IMR-90 (cell line): Measurements from ENCODE around the gene SCIN. TPM values are rescaled to one million over a fixed set of nuclear protein-coding genes. Genes with fewer than 3 reads are reported as not detected.

Experiments used
- ATAC-seq: fragments of 200-7000 bp; cut with Tn5 transposase; 2 replicates; pipeline ENCODE4 v1.9.1; 2020; ENCODE audit warnings: low read depth, mild to moderate bottlenecking, moderate library complexity
- BruUV-seq: library from RNA; stranded (reverse); fragments of 400-500 nt; replicated peaks from 2 replicates; lab custom pipeline; 2021; lab: Mats Ljungman, UMichigan
- CTCF ChIA-PET: fragments of 300-600 bp; formaldehyde crosslinking; extraction: SDS; loops from one replicate; lab custom pipeline; 2021; ENCODE audit warnings: antibody characterized with exemption; lab: Yijun Ruan, JAX
- POLR2A ChIA-PET: fragments of 300-600 bp; sonication (Branson Sonifier 250); formaldehyde crosslinking; loops from one replicate; lab custom pipeline; 2022; ENCODE audit warnings: antibody characterized with exemption; ENCODE audit not compliant: unreplicated experiment; lab: Charles Lee
- DNase-seq: peaks from one replicate; pipeline ENCODE4 v3.0.0; 2013
- H2AFZ ChIP-seq: replicated peaks from 2 replicates; pipeline ENCODE3; 2013; ENCODE audit warnings: low read length, mild to moderate bottlenecking; ENCODE audit not compliant: poor library complexity
- H2AK5ac ChIP-seq: 2 replicates; pipeline ENCODE4 v1.6.1; 2013; ENCODE audit warnings: low read depth, low read length, inconsistent platforms
- H2AK9ac ChIP-seq: replicated peaks from 2 replicates; pipeline ENCODE3; 2013; ENCODE audit warnings: mild to moderate bottlenecking, low read depth, low read length, moderate library complexity; ENCODE audit not compliant: poor library complexity
- H2BK120ac ChIP-seq: 2 replicates; pipeline ENCODE4 v1.6.1; 2013; ENCODE audit warnings: low read depth, low read length, inconsistent platforms
- H2BK15ac ChIP-seq: 3 replicates; pipeline ENCODE4 v1.6.1; 2013; ENCODE audit warnings: low read depth, low read length, inconsistent platforms
- H2BK20ac ChIP-seq: 2 replicates; pipeline ENCODE4 v1.6.1; 2013; ENCODE audit warnings: low read depth, mild to moderate bottlenecking, inconsistent platforms, low read length, moderate library complexity
- H2BK5ac ChIP-seq: 2 replicates; pipeline ENCODE4 v1.6.1; 2013; ENCODE audit warnings: mild to moderate bottlenecking, low read depth, low read length, inconsistent platforms; ENCODE audit not compliant: poor library complexity, severe bottlenecking
- H3K14ac ChIP-seq: replicated peaks from 2 replicates; pipeline ENCODE4 v1.6.1; 2013; ENCODE audit warnings: low read depth, low read length, inconsistent platforms
- H3K18ac ChIP-seq: 2 replicates; pipeline ENCODE4 v1.6.1; 2013; ENCODE audit warnings: low read depth, low read length, control low read depth
- H3K23ac ChIP-seq: 2 replicates; pipeline ENCODE4 v1.6.1; 2013; ENCODE audit warnings: low read depth, low read length, inconsistent platforms
- H3K27ac ChIP-seq: 2 replicates; pipeline ENCODE4 v1.5.1; 2013; ENCODE audit warnings: mild to moderate bottlenecking, control low read depth, low read length; ENCODE audit not compliant: insufficient read depth
- H3K27me3 ChIP-seq: 2 replicates; pipeline ENCODE4 v1.6.1; 2013; ENCODE audit warnings: low read length; ENCODE audit not compliant: control insufficient read depth, insufficient read depth
- H3K36me3 ChIP-seq: 2 replicates; pipeline ENCODE4 v1.6.1; 2013; ENCODE audit warnings: low read length, mixed read lengths; ENCODE audit not compliant: control insufficient read depth, insufficient read depth
- H3K4ac ChIP-seq: 2 replicates; pipeline ENCODE4 v1.6.1; 2013; ENCODE audit warnings: low read depth, low read length, inconsistent platforms
- H3K4me1 ChIP-seq: 2 replicates; pipeline ENCODE4 v1.6.1; 2013; ENCODE audit warnings: low read length, mixed read lengths; ENCODE audit not compliant: control insufficient read depth, insufficient read depth
- H3K4me2 ChIP-seq: 2 replicates; pipeline ENCODE4 v1.6.1; 2013; ENCODE audit warnings: low read depth, mild to moderate bottlenecking, control low read depth, low read length, moderate library complexity
- H3K4me3 ChIP-seq: 2 replicates; pipeline ENCODE4 v1.5.1; 2013; ENCODE audit warnings: low read depth, mild to moderate bottlenecking, control low read depth, low read length, moderate library complexity; ENCODE audit not compliant: insufficient read depth
- H3K56ac ChIP-seq: 2 replicates; pipeline ENCODE4 v1.6.1; 2013; ENCODE audit warnings: low read length, inconsistent platforms; ENCODE audit not compliant: insufficient read depth; ENCODE audit errors: extremely low read depth
- H3K79me1 ChIP-seq, 2 experiments: 2 replicates each; pipeline ENCODE4 v1.6.1; 2013; ENCODE audit warnings: low read length in 2 of 2, inconsistent platforms in 1 of 2, low read depth in 1 of 2
- H3K9ac ChIP-seq: 2 replicates; pipeline ENCODE4 v1.6.1; 2013; ENCODE audit warnings: low read depth, low read length, control low read depth
- H3K9me1 ChIP-seq: 2 replicates; pipeline ENCODE4 v1.6.1; 2013; ENCODE audit warnings: low read length, inconsistent platforms; ENCODE audit not compliant: insufficient read depth
- H3K9me3 ChIP-seq: 2 replicates; pipeline ENCODE4 v1.6.1; 2013; ENCODE audit warnings: low read length; ENCODE audit not compliant: control insufficient read depth, insufficient read depth
- H4K20me1 ChIP-seq: 2 replicates; pipeline ENCODE4 v1.6.1; 2013; ENCODE audit warnings: low read length, inconsistent platforms; ENCODE audit not compliant: insufficient read depth
- H4K5ac ChIP-seq: 2 replicates; pipeline ENCODE4 v1.6.1; 2013; ENCODE audit warnings: mild to moderate bottlenecking, low read depth, low read length, control low read depth
- H4K8ac ChIP-seq, 2 experiments: 2 replicates each; pipeline ENCODE4 v1.6.1; 2013; ENCODE audit warnings: low read depth in 2 of 2, low read length in 2 of 2, control low read depth in 1 of 2, inconsistent platforms in 1 of 2
- H4K91ac ChIP-seq: 2 replicates; pipeline ENCODE4 v1.6.1; 2013; ENCODE audit warnings: low read depth, low read length, inconsistent platforms; ENCODE audit not compliant: insufficient read depth
- CHD1 ChIP-seq: IDR thresholded peaks from 2 replicates; pipeline ENCODE4 v1.6.1; 2012; ENCODE audit warnings: low read depth, low read length, improper control_type of control experiment
- CTCF ChIP-seq: conservative IDR thresholded peaks from 2 replicates; pipeline ENCODE4 v1.5.1; 2012; ENCODE audit warnings: mild to moderate bottlenecking, low read depth, low read length, improper control_type of control experiment
- ELK1 ChIP-seq: fragments of 150-350 bp; IDR thresholded peaks from 2 replicates; pipeline ENCODE4 v1.6.1; 2016; ENCODE audit warnings: low read depth, mild to moderate bottlenecking, low read length, moderate library complexity, borderline replicate concordance
- NFE2L2 ChIP-seq: fragments of 150-350 bp; IDR thresholded peaks from 2 replicates; pipeline ENCODE4 v1.6.1; 2016; ENCODE audit warnings: low read depth, mild to moderate bottlenecking, low read length
- RFX5 ChIP-seq: IDR thresholded peaks from 2 replicates; pipeline ENCODE4 v1.8.0; 2012; ENCODE audit warnings: low read depth, mild to moderate bottlenecking, low read length, moderate library complexity
- SMC3 ChIP-seq: fragments of 150-350 bp; IDR thresholded peaks from 2 replicates; pipeline ENCODE4 v1.6.1; 2016; ENCODE audit warnings: low read depth, mild to moderate bottlenecking, antibody characterized with exemption, low read length, moderate library complexity
- WGBS, 2 experiments: methylation state at CpG; one replicate each; pipeline versions ENCODE4 v1.1.5 to v1.1.7; 2013; ENCODE audit warnings: missing lambda C conversion rate in 2 of 2; ENCODE audit not compliant: insufficient read length in 1 of 2; ENCODE audit errors: extremely low coverage in 2 of 2; 5-methylcytosine and 5-hydroxymethylcytosine counted together
- dilution Hi-C: fragments of 300-500 bp; cut with HindIII; formaldehyde crosslinking; loops from one replicate; pipeline ENCODE4 v1.14.3; 2018; ENCODE audit warnings: low sequenced_read_pairs; ENCODE audit not compliant: unreplicated experiment
- in situ Hi-C: fragments of 300-500 bp; cut with MboI; formaldehyde crosslinking; loops from 3 replicates; pipeline ENCODE4 v1.14.3; 2019; ENCODE audit warnings: low sequenced_read_pairs, inconsistent platforms, mixed read lengths
- intact Hi-C: fragments of 100-400 bp; cut with micrococcal nuclease; formaldehyde crosslinking; loops from 2 replicates; pipeline ENCODE4 v1.10.0; 2022
- polyA plus RNA-seq, 3 experiments: library from polyadenylated mRNA; depleted of rRNA; stranded (reverse); fragments of >200 nt; gene quantifications; 2 replicates each; pipeline ENCODE4 v1.2.3, GENCODE V29; 2012; ENCODE audit warnings: low replicate concordance in 1 of 3
- total RNA-seq: library from RNA; depleted of rRNA; stranded (reverse); fragments of >200 nt; gene quantifications from 2 replicates; pipeline ENCODE4 v1.2.3, GENCODE V29; 2012
- TF ChIP-seq, protein P1 (sequence below): fragments of 150-350 bp; IDR thresholded peaks from 2 replicates; pipeline ENCODE4 v1.6.1; 2017; ENCODE audit warnings: mild to moderate bottlenecking, antibody characterized with exemption, low read length, low read depth

Gene SCIN
- total and polyA plus RNA-seq, 2 of the 4 experiments (the other 2 are of a cell fraction), result under 0.01 to 0.05 TPM

DNA sequence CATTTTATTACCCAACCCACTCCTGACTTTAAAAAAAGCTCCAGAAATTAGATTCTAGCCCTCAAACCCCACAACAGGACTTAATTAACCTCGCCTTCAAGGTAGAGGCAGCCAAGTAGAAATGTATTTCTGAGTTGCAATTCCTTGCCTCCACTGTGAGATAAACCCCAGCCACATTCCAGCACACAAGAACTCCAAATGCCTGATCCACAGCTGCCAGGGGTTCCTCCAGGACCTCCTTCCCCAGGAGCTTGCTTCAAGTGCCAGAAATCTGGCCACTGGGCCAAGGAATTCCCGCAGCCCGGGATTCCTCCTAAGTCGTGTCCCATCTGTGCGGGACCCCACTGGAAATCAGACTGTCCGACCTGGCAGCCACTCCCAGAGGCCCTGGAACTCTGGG is 91.1 kb downstream of the SCIN start:
- no peaks in the 10 kb centered on the region for H3K27me3 ChIP-seq
- H3K9me3 ChIP-seq, result no peaks in the 10 kb centered on the region
- H3K79me1 ChIP-seq, result no peaks in the 10 kb centered on the region
- H4K5ac ChIP-seq, result no peak overlapping the region
- TF ChIP-seq NFE2L2, result no peak
- no peak for TF ChIP-seq CTCF
- TF ChIP-seq ELK1, result no peak
- TF ChIP-seq CHD1, result no peak
- TF ChIP-seq, protein P1, sequence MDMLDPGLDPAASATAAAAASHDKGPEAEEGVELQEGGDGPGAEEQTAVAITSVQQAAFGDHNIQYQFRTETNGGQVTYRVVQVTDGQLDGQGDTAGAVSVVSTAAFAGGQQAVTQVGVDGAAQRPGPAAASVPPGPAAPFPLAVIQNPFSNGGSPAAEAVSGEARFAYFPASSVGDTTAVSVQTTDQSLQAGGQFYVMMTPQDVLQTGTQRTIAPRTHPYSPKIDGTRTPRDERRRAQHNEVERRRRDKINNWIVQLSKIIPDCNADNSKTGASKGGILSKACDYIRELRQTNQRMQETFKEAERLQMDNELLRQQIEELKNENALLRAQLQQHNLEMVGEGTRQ, result no peak
- no peak for TF ChIP-seq RFX5
- no peak for TF ChIP-seq SMC3
- H2BK15ac ChIP-seq, result no peak overlapping the region; the same call in 2 of the 3 replicates
- BruUV-seq, result no TSS peak
- H2AK5ac ChIP-seq, result no peak overlapping the region
- H4K20me1 ChIP-seq, result no peaks in the 10 kb centered on the region
- H2AFZ ChIP-seq, result no peak overlapping the region
- POLR2A ChIA-PET, result no interaction called here
- H3K14ac ChIP-seq, result no peak overlapping the region
- peak overlapping the region; percentile 91 for H2BK20ac ChIP-seq
- H3K9me1 ChIP-seq, result no peaks in the 10 kb centered on the region; the same call in 1 of the 2 replicates
- H2BK120ac ChIP-seq, result peak overlapping the region; percentile 91
- intact Hi-C loops (no loop called here), dilution Hi-C loops (no loop called here), in situ Hi-C loops (loop anchor here (25.0 kb wide), 1 partner anchor 1326 kb away; the partner anchor contains the start of gene ETV1)
- no peak overlapping the region for H3K56ac ChIP-seq
- DNase-seq (no peak), ATAC-seq (no peak)
- 0 out of 4 replicates have a peak overlapping the region, but pooled peaks of 1 of the 2 experiments have one; percentile 33 for H4K8ac ChIP-seq
- peak overlapping the region; percentile 83 for H3K4ac ChIP-seq
- H3K23ac ChIP-seq, result no peak overlapping the region
- H3K9ac ChIP-seq, result no peak overlapping the region
- H3K18ac ChIP-seq, result no peak overlapping the region
- H3K4me3 ChIP-seq, result no peak overlapping the region
- H3K36me3 ChIP-seq, result no peaks in the 10 kb centered on the region
- peak overlapping the region; percentile 33 for H2BK5ac ChIP-seq
- H3K27ac ChIP-seq, result no peak overlapping the region
- WGBS, 2 experiments, result no CpG with 5 or more reads among the region's 6 CpGs
- no peak overlapping the region for H2AK9ac ChIP-seq
- peaks cover 2% of the 10 kb centered on the region; the same call in 1 of the 2 replicates for H3K4me1 ChIP-seq
- peak overlapping the region; percentile 66; the same call in 1 of the 2 replicates for H4K91ac ChIP-seq
- CTCF ChIA-PET, result no interaction called here
- H3K4me2 ChIP-seq, result no peak overlapping the region
